ENCODE measurements around the gene MYOCOS.

GRCh38 chr1:171606402-171606941 lies 15.6 kb upstream of the MYOCOS start:
- TF ChIP-seq CTCF (conservative IDR thresholded peaks at IDR 0.05) (no peak), EZH2 (IDR thresholded peaks at IDR 0.05; ENCODE audit: low read depth) (no peak)

All from PC-9 (cell line).